Skin of body (tissue), 2 donors: Measurements from ENCODE around the gene S100A11. TPM values are rescaled to one million over a fixed set of nuclear protein-coding genes. Genes with fewer than 3 reads are reported as not detected.

Source experiments
- DNase-seq: peaks from one replicate; lab custom pipeline; 2025; lab: John Stamatoyannopoulos, UW
- total RNA-seq: library from RNA; depleted of rRNA; stranded (reverse); fragments of >200 nt; gene quantifications from one replicate; pipeline ENCODE4 v1.2.3, GENCODE V29; 2014

The S100A11 gene
- total RNA-seq, 1 donor from 2014 or later, result 79.9 TPM

GRCh38 chr1:152003846-152004442 is 32.9 kb downstream of the S100A11 start:
- DNase-seq, result no peak

- no peak for DNase-seq
Measured at GRCh38 chr1:152002960-152003359, 33.8 kb downstream of the S100A11 start.

- DNase-seq, result peak; percentile 77
Measured at GRCh38 chr1:152001631-152002584, 34.9 kb downstream of the S100A11 start.

- DNase-seq, result no peak
Measured at GRCh38 chr1:152000964-152001630, 35.7 kb downstream of the S100A11 start.

- no peak for DNase-seq
Measured at GRCh38 chr1:151998611-151999362, 38.0 kb downstream of the S100A11 start.

- DNase-seq, result no peak
Measured at GRCh38 chr1:151997284-151997570, 39.6 kb downstream of the S100A11 start.

- no peak for DNase-seq
Measured at GRCh38 chr1:151995774-151996173, 41.0 kb downstream of the S100A11 start.

GRCh38 chr1:151994956-151995355 is 41.8 kb downstream of the S100A11 start:
- DNase-seq, result no peak

GRCh38 chr1:151993734-151994496 is 42.9 kb downstream of the S100A11 start, which contains the start of gene S100A10:
Gene S100A10, minus strand, starts transcription at chr1:151993859. Its CDS starts 7,629 bp downstream, at chr1:151986230.
- peak; percentile 74 for DNase-seq

GRCh38 chr1:151993084-151993733 is 43.6 kb downstream of the S100A11 start:
- DNase-seq, result no peak

- peak; percentile 54 for DNase-seq
Measured at GRCh38 chr1:151992303-151993083, 44.3 kb downstream of the S100A11 start.

- DNase-seq, result no peak
Measured at GRCh38 chr1:151991663-151992302, 45.0 kb downstream of the S100A11 start.

- no peak for DNase-seq
Measured at GRCh38 chr1:151990856-151991198, 46.0 kb downstream of the S100A11 start.

GRCh38 chr1:151990058-151990855 is 46.5 kb downstream of the S100A11 start:
- DNase-seq, result no peak

GRCh38 chr1:151989211-151989862 is 47.5 kb downstream of the S100A11 start:
- DNase-seq, result no peak

GRCh38 chr1:151988405-151988923 is 48.3 kb downstream of the S100A11 start:
- no peak for DNase-seq

GRCh38 chr1:151986501-151987190 is 50.2 kb downstream of the S100A11 start:
- DNase-seq, result no peak
